MCF 10A (cell line): ENCODE measurements around the gene PLPPR1. TPM values are rescaled to one million over a fixed set of nuclear protein-coding genes. Genes with fewer than 3 reads are reported as not detected.

Experiments used
- BruUV-seq: library from RNA; stranded (reverse); fragments of 400-500 nt; replicated peaks from 2 replicates; lab custom pipeline; 2021; lab: Mats Ljungman, UMichigan
- CTCF ChIA-PET: fragments of 300-600 bp; sonication (Branson Sonifier 250); formaldehyde crosslinking; extraction: SDS; loops from one replicate; lab custom pipeline; 2021; ENCODE audit warnings: antibody characterized with exemption, inconsistent platforms; lab: Yijun Ruan, JAX
- POLR2A ChIA-PET: fragments of 300-600, 350-650 bp; sonication (Branson Sonifier 250); formaldehyde crosslinking; extraction: SDS; loops from one replicate; lab custom pipeline; 2020; ENCODE audit warnings: antibody characterized with exemption, inconsistent platforms; lab: Yijun Ruan, JAX
- DNase-seq: peaks from one replicate; pipeline ENCODE4 v3.0.0-alpha.2; 2018; ENCODE audit not compliant: unreplicated experiment
- H3K27ac Mint-ChIP-seq: one replicate; pipeline ENCODE4 v1.8.0; 2022; ENCODE audit warnings: mild to moderate bottlenecking, low read depth, mixed read lengths; ENCODE audit not compliant: unreplicated experiment
- H3K27me3 Mint-ChIP-seq: one replicate; pipeline ENCODE4 v1.8.0; 2022; ENCODE audit warnings: mixed read lengths; ENCODE audit not compliant: insufficient read depth, unreplicated experiment
- H3K36me3 Mint-ChIP-seq: one replicate; pipeline ENCODE4 v1.8.0; 2022; ENCODE audit warnings: mild to moderate bottlenecking, moderate library complexity, mixed read lengths; ENCODE audit not compliant: insufficient read depth, unreplicated experiment
- H3K4me1 Mint-ChIP-seq: one replicate; pipeline ENCODE4 v1.8.0; 2022; ENCODE audit warnings: mixed read lengths; ENCODE audit not compliant: insufficient read depth, unreplicated experiment
- H3K4me3 Mint-ChIP-seq: one replicate; pipeline ENCODE4 v1.8.0; 2022; ENCODE audit warnings: mild to moderate bottlenecking, moderate library complexity, mixed read lengths; ENCODE audit not compliant: unreplicated experiment
- H3K9me3 Mint-ChIP-seq: one replicate; pipeline ENCODE4 v1.8.0; 2022; ENCODE audit warnings: mixed read lengths; ENCODE audit not compliant: unreplicated experiment
- intact Hi-C: fragments of 100-400 bp; cut with micrococcal nuclease; formaldehyde crosslinking; loops from 2 replicates; pipeline ENCODE4 v1.14.1; 2022
- total RNA-seq: library from RNA; stranded (reverse); gene quantifications from 2 replicates; pipeline ENCODE4 v1.2.3, GENCODE V29; 2022
- TF ChIP-seq, protein P1 (sequence below): fragments of 200-600 bp; IDR thresholded peaks from one replicate; pipeline ENCODE4 v1.8.0; 2022; ENCODE audit warnings: antibody characterized with exemption, mild to moderate bottlenecking; ENCODE audit not compliant: unreplicated experiment

PLPPR1 gene
- total RNA-seq, 1 experiment from 2014 or later = not detected

- TF ChIP-seq, protein P1, sequence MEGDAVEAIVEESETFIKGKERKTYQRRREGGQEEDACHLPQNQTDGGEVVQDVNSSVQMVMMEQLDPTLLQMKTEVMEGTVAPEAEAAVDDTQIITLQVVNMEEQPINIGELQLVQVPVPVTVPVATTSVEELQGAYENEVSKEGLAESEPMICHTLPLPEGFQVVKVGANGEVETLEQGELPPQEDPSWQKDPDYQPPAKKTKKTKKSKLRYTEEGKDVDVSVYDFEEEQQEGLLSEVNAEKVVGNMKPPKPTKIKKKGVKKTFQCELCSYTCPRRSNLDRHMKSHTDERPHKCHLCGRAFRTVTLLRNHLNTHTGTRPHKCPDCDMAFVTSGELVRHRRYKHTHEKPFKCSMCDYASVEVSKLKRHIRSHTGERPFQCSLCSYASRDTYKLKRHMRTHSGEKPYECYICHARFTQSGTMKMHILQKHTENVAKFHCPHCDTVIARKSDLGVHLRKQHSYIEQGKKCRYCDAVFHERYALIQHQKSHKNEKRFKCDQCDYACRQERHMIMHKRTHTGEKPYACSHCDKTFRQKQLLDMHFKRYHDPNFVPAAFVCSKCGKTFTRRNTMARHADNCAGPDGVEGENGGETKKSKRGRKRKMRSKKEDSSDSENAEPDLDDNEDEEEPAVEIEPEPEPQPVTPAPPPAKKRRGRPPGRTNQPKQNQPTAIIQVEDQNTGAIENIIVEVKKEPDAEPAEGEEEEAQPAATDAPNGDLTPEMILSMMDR = no peak
- POLR2A ChIA-PET = no interaction called here
- no peaks in the 10 kb centered on the region for H3K9me3 Mint-ChIP-seq
- intact Hi-C loops = no loop called here
- H3K4me1 Mint-ChIP-seq = no peaks in the 10 kb centered on the region
- no peak for DNase-seq
- H3K4me3 Mint-ChIP-seq = no peak overlapping the region
- no peak overlapping the region for H3K27ac Mint-ChIP-seq
- BruUV-seq = no TSS peak
- no peaks in the 10 kb centered on the region for H3K36me3 Mint-ChIP-seq
- CTCF ChIA-PET = no interaction called here
- H3K27me3 Mint-ChIP-seq = no peaks in the 10 kb centered on the region
Observed at GRCh38 chr9:100992632-100993031, 35.9 kb upstream of the PLPPR1 start.

DNA sequence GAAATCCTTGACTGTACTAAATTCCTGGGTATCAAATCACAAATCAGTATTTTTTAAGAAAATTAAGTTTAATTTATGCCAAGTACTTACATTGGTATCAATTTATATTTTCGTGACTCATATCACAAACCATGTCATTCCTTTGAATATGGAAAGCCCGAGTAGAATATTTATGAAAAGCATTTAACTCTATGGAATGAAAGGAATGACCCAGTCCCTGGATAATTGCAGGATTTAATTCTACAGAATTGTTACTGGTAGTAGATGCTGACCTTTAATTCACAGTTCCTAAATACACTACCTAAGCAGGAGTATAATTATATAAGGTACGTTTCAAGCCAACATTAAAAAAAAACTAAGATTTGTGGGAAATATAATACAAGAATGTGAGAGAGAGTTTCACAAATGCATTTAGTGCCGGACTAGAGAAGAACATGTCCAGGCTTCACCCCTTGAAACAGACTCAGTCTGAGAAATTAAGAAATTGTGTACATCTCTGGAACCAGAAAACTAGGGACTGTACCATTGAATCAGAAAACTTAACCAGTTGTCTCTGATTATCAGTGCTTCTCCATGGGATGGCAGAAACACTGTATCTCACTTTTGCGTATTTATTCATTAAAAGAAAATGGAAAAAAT lies 28.5 kb upstream of the PLPPR1 start:
- Mint-ChIP-seq H3K9me3 (no peaks in the 10 kb centered on the region), H3K36me3 (no peaks in the 10 kb centered on the region), H3K27ac (peak overlapping the region; percentile 36), H3K4me3 (no peak overlapping the region), H3K27me3 (peaks cover 14% of the 10 kb centered on the region), H3K4me1 (no peaks in the 10 kb centered on the region)
- TF ChIP-seq, protein P1 = no peak
- BruUV-seq = no TSS peak
- CTCF ChIA-PET = no interaction called here
- intact Hi-C loops = no loop called here
- POLR2A ChIA-PET = no interaction called here
- DNase-seq = no peak

GRCh38 chr9:101005246-101005645 lies 23.3 kb upstream of the PLPPR1 start:
- no peak for DNase-seq
- H3K27ac Mint-ChIP-seq = no peak overlapping the region
- intact Hi-C loops = no loop called here
- BruUV-seq = no TSS peak
- no peaks in the 10 kb centered on the region for H3K36me3 Mint-ChIP-seq
- H3K4me1 Mint-ChIP-seq = no peaks in the 10 kb centered on the region
- H3K9me3 Mint-ChIP-seq = peaks cover 16% of the 10 kb centered on the region
- peaks cover 14% of the 10 kb centered on the region for H3K27me3 Mint-ChIP-seq
- POLR2A ChIA-PET = no interaction called here
- H3K4me3 Mint-ChIP-seq = no peak overlapping the region
- CTCF ChIA-PET = interaction anchor here (0.6 kb wide), 1 partner anchor 71 kb away, joined by 3 read pairs; no protein-coding TSS in a partner anchor
- TF ChIP-seq, protein P1 = no peak

DNA sequence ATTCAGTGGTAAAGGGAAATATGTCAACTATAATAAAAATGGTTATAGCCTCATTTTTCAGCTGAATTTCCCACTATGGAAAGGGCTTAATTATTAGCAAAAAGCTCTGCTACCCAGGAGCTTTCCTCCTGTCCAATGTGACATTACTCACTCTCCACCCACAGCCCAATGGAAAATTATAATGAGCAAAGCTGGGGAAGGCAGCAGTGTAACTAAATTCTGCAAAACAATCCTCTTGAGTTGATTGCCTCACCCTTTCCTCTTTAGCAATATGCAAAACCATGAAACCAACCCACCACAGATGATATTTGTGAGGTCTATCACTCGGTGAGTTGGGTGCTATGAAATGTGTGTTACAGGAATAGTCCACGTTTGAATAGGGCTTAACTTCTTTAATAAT lies 14.0 kb upstream of the PLPPR1 start:
- Mint-ChIP-seq H3K4me3 (no peak overlapping the region), H3K27ac (no peak overlapping the region), H3K27me3 (peaks cover 22% of the 10 kb centered on the region), H3K4me1 (no peaks in the 10 kb centered on the region), H3K36me3 (no peaks in the 10 kb centered on the region), H3K9me3 (no peaks in the 10 kb centered on the region)
- BruUV-seq = no TSS peak
- CTCF ChIA-PET = interaction anchor here (0.6 kb wide), 2 partner anchors 34 to 1499 kb away, joined by 3 read pairs; no protein-coding TSS in a partner anchor
- TF ChIP-seq, protein P1 = no peak
- intact Hi-C loops = no loop called here
- POLR2A ChIA-PET = no interaction called here
- DNase-seq = no peak
